Body of pancreas (tissue), 4 donors: Measurements from ENCODE around the gene ARL2BP.

Source experiments
- POLR2A ChIP-seq, 3 donors: fragments of 450-650 bp; IDR thresholded peaks; one replicate each; pipeline ENCODE4 v1.6.1; 2016; ENCODE audit warnings: antibody characterized with exemption in 3 of 3, mild to moderate bottlenecking in 2 of 3
- TF ChIP-seq, protein P1 (sequence below), 7 experiments: fragments of 450-650 bp in 4 of 7; fragments of 200-600 bp in 3 of 7; sonication (generic) in 3 of 7; IDR thresholded peaks; one replicate each; pipeline ENCODE4 v1.5.1; 2016 to 2019; ENCODE audit warnings: antibody characterized with exemption in 7 of 7

DNA sequence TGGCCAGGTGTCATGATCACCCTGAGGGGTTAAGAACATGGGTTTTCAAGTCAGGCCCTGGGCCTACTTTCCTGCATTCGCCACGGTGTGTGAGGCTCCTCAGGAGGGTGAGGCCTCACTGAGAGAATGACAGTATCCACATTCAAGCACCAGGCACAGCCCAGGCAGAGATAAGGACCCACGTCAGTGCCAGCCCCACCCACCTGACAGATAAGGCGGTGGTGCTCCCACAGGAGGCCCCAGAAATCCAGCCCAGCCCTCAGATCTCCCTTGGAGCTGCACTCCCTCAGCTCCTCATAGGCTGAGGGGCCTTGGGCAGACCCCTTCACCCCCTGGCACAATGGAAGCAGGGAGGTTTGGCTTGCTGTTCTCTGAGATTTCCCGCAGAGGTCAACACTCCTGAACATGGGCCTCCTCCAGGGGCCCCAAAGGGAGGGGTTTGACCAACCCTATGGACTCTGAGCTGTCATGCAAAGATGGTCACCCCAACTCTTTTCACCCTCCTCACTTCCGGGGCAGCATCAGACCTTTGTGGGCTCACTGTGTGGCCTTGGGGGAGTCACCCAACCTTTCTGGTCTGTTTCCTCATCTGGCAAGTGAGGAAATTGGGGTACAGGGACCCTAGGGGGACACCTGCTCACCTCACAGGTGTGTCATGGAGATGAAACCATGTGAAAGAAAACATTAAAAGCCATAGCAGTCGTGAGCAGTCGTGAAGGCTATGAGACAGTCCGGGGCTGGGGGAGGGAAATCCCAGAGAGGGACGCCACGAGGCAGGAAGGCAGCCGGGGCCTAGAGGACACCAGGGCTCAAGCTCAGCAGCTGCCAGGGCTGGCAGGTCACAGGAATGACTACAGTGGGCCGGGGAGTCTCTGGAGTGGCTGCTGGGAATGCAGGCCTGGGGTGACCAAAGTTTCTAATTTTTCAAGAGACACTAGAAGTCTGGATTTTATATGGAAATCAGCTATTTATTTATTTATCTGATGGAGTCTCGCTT is 24.0 kb downstream of the ARL2BP start:
- TF ChIP-seq, protein P1, sequence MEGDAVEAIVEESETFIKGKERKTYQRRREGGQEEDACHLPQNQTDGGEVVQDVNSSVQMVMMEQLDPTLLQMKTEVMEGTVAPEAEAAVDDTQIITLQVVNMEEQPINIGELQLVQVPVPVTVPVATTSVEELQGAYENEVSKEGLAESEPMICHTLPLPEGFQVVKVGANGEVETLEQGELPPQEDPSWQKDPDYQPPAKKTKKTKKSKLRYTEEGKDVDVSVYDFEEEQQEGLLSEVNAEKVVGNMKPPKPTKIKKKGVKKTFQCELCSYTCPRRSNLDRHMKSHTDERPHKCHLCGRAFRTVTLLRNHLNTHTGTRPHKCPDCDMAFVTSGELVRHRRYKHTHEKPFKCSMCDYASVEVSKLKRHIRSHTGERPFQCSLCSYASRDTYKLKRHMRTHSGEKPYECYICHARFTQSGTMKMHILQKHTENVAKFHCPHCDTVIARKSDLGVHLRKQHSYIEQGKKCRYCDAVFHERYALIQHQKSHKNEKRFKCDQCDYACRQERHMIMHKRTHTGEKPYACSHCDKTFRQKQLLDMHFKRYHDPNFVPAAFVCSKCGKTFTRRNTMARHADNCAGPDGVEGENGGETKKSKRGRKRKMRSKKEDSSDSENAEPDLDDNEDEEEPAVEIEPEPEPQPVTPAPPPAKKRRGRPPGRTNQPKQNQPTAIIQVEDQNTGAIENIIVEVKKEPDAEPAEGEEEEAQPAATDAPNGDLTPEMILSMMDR (IDR thresholded peaks at IDR 0.05), result peak in 1 of 7 experiments; percentile 1
- TF ChIP-seq POLR2A (IDR thresholded peaks at IDR 0.05), result peak in 2 of 3 donors; percentile 70 to 84
